H1 (cell line): Measurements from ENCODE around the gene BCL2L12. TPM values are rescaled to one million over a fixed set of nuclear protein-coding genes. Genes with fewer than 3 reads are reported as not detected.

Source experiments
- SIN3A ChIP-seq, 2 experiments: IDR thresholded peaks in 1 of 2; conservative IDR thresholded peaks in 1 of 2; 2 replicates each; pipeline ENCODE4 v1.6.1; 2011 to 2012; ENCODE audit warnings: low read length in 2 of 2, improper control_type of control experiment in 1 of 2, low read depth in 1 of 2, mild to moderate bottlenecking in 1 of 2
- polyA plus RNA-seq, 7 experiments: library from polyadenylated mRNA; depleted of rRNA in 3 of 7; stranded (reverse) in 5 of 7; unstranded in 2 of 7; fragments of >200 nt in 5 of 7; fragments of 200-250 nt in 2 of 7; gene quantifications; 1 replicate in 5 of 7; 2 replicates in 1 of 7; 4 replicates in 1 of 7; pipeline versions ENCODE4 v1.2.1 to v1.2.3, GENCODE V29; 2011 to 2013; ENCODE audit warnings: missing spikeins in 2 of 7, mixed read lengths in 2 of 7
- total RNA-seq: library from RNA; stranded (reverse); fragmentation: NEBNext Ultra II Directional; extraction: Animal tissue kit (Norgen Biotek cat#: 25700); gene quantifications from 2 replicates; pipeline ENCODE4 v1.2.1, GENCODE V29; 2021

Gene BCL2L12
- total and polyA plus RNA-seq, 2 of the 8 experiments (the other 6 are each of a cell fraction or from before 2014, with no cell fraction given) = 126 to 209 TPM

DNA sequence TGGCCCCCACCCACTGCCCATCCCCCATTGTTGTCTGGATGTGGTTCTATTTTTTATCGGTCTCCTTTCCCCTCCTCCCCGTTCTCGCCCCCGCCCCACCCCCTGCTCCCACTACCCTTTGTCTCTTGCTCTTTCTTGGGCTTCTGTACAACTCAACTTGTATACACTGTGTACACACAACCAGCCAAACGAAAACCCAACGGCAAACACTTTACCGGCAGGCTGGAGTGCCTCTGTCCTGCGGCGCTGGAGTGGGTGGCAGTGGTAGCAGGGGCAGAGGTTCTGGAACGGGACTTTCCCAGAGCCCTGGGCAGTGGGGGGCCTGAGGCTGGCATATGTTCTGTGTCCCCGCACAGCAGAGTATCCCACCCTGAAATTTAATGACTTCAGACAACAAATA, 39.5 kb upstream of the BCL2L12 start (continued):
- TF ChIP-seq SIN3A (conservative IDR thresholded peaks at IDR 0.05 in 1 of 2, IDR thresholded peaks at IDR 0.05 in 1 of 2; ENCODE audit: low read depth in 1 of 2, low read length in 2 of 2) = no peak
